GM06990 (cell line): ENCODE measurements around the gene GPR39.

Source experiments
- DNase-seq: peaks from one replicate; pipeline ENCODE4 v3.0.0-alpha.2; 2011; ENCODE audit not compliant: insufficient read length; ENCODE audit errors: extremely low read depth
- H3K27me3 ChIP-seq: replicated peaks from 2 replicates; pipeline ENCODE4 v1.6.0; 2011; ENCODE audit warnings: low read length; ENCODE audit not compliant: control insufficient read depth, insufficient read depth
- H3K36me3 ChIP-seq: 2 replicates; pipeline ENCODE4 v1.5.1; 2011; ENCODE audit warnings: low read length; ENCODE audit not compliant: control insufficient read depth, insufficient read depth
- H3K4me3 ChIP-seq: replicated peaks from 2 replicates; pipeline ENCODE4 v1.5.1; 2011; ENCODE audit warnings: low read depth, mild to moderate bottlenecking, control low read depth, low read length
- CTCF ChIP-seq: IDR thresholded peaks from 2 replicates; pipeline ENCODE4 v1.5.1; 2011; ENCODE audit warnings: low read length, control low read depth, mild to moderate bottlenecking, inconsistent platforms; ENCODE audit not compliant: insufficient read depth, poor library complexity, severe bottlenecking

The GPR39 gene

GRCh38 chr2:132463719-132464118, 47.1 kb downstream of the GPR39 start:
- Histone ChIP-seq H3K27me3 (no peaks in the 10 kb centered on the region), H3K4me3 (no peak overlapping the region), H3K36me3 (no peaks in the 10 kb centered on the region)
- no peak for TF ChIP-seq CTCF
- no peak for DNase-seq

GRCh38 chr2:132465917-132466316, 49.3 kb downstream of the GPR39 start:
- no peak for DNase-seq

GRCh38 chr2:132466428-132467028, 49.9 kb downstream of the GPR39 start:
- DNase-seq: no peak
- H3K36me3 ChIP-seq: no peaks in the 10 kb centered on the region
- TF ChIP-seq CTCF: no peak
- H3K4me3 ChIP-seq: no peak overlapping the region
- H3K27me3 ChIP-seq: no peaks in the 10 kb centered on the region

More at GRCh38 chr2:132465917-132466316, 49.3 kb downstream of the GPR39 start:
- H3K36me3 ChIP-seq: no peaks in the 10 kb centered on the region
- no peak overlapping the region for H3K4me3 ChIP-seq
- no peaks in the 10 kb centered on the region for H3K27me3 ChIP-seq
- TF ChIP-seq CTCF: no peak

- no peak for DNase-seq
- Histone ChIP-seq H3K4me3 (no peak overlapping the region), H3K36me3 (no peaks in the 10 kb centered on the region), H3K27me3 (no peaks in the 10 kb centered on the region)
- TF ChIP-seq CTCF: no peak
These were observed 52.4 kb downstream of the GPR39 start for GRCh38 chr2:132468821-132469675.

- Histone ChIP-seq H3K36me3 (no peaks in the 10 kb centered on the region), H3K27me3 (no peaks in the 10 kb centered on the region), H3K4me3 (no peak overlapping the region)
- TF ChIP-seq CTCF: no peak
- no peak for DNase-seq
These were observed 54.1 kb downstream of the GPR39 start for GRCh38 chr2:132470746-132471145.
